Measurements from ENCODE around the gene LRIG1.

DNA sequence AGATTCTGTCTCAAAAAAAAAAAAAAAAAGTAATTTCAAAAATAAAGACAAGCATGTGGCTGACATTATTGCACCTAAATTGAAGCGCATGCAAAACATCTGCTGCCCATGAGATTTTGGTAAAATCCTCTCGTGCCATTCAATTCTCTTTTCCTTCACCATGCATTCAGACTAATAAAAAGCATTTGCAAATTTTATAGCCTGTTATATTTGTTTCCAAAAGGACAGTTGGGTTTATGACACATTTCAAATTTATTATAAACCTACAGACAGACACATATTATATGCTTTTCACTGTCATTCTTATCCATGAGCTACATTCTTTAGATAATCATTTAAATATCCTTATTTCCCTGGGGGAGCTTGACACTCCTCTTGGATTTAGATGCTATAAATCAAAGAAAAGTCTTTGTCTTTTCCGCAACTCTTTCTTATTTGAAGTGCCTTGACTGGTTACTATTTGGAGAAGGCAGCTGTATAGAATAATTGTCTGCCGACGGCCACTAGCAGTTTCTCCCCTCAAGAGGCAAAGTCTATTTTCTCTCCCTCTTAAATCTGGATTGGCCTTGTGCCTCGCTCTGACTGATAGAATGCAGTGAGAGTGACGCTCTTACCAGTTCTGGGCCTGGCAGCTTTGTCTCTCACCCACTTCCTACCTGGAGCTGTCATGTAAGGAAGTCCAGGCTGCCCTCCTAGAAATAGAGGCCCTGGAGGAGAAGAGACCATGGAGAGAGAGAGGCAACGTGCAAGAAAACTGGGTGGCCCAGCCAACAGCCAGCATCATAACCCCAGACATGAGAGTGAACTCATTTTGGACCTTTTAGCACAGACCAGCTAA, 6.8 kb upstream of the LRIG1 start:
- TF ChIP-seq, protein P1, sequence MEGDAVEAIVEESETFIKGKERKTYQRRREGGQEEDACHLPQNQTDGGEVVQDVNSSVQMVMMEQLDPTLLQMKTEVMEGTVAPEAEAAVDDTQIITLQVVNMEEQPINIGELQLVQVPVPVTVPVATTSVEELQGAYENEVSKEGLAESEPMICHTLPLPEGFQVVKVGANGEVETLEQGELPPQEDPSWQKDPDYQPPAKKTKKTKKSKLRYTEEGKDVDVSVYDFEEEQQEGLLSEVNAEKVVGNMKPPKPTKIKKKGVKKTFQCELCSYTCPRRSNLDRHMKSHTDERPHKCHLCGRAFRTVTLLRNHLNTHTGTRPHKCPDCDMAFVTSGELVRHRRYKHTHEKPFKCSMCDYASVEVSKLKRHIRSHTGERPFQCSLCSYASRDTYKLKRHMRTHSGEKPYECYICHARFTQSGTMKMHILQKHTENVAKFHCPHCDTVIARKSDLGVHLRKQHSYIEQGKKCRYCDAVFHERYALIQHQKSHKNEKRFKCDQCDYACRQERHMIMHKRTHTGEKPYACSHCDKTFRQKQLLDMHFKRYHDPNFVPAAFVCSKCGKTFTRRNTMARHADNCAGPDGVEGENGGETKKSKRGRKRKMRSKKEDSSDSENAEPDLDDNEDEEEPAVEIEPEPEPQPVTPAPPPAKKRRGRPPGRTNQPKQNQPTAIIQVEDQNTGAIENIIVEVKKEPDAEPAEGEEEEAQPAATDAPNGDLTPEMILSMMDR (IDR thresholded peaks at IDR 0.05) = no peak
- TF ChIP-seq POLR2A (IDR thresholded peaks at IDR 0.05) (no peak), POLR2AphosphoS5 (IDR thresholded peaks at IDR 0.05) (no peak)

Data from prostate gland (tissue), 2 donors.